ENCODE results near the gene MACC1. TPM values are rescaled to one million over a fixed set of nuclear protein-coding genes. Genes with fewer than 3 reads are reported as not detected.

Gene MACC1
- polyA plus RNA-seq, 2 donors, result 4.9 to 5.6 TPM

- H3K4me1 ChIP-seq (ENCODE audit: control insufficient read depth in 2 of 2, insufficient read depth in 2 of 2, low read length in 1 of 2), result no peaks in the 10 kb centered on the region
- H3K9me3 ChIP-seq (ENCODE audit: control insufficient read depth in 2 of 2, insufficient read depth in 1 of 2, low read depth in 1 of 2, low read length in 1 of 2), result no peaks in the 10 kb centered on the region
- no peak overlapping the region for H3K27ac ChIP-seq (ENCODE audit: low read depth in 2 of 2, low read length in 1 of 2)
- WGBS, 2 donors, result 75 to 77% methylated on average over 6 of the region's 6 CpGs
- H3K27me3 ChIP-seq (ENCODE audit: control insufficient read depth in 1 of 2, insufficient read depth in 2 of 2, low read length in 2 of 2), result no peaks in the 10 kb centered on the region
- no peak overlapping the region for H3K4me3 ChIP-seq (ENCODE audit: low read depth in 1 of 2, low read length in 2 of 2)
- peaks cover 0 to under 1% of the 10 kb centered on the region in 2 donors for H3K36me3 ChIP-seq (ENCODE audit: control insufficient read depth in 2 of 2, insufficient read depth in 2 of 2, low read length in 1 of 2)
These were observed 52.6 kb downstream of the MACC1 start for GRCh38 chr7:20164425-20165145.

GRCh38 chr7:20162665-20163064 lies 54.5 kb downstream of the MACC1 start:
- H3K4me3 ChIP-seq (ENCODE audit: low read depth in 1 of 2, low read length in 2 of 2), result no peak overlapping the region
- WGBS, 2 donors, result 85 to 89% methylated on average over 1 of the region's 1 CpG
- H3K27me3 ChIP-seq (ENCODE audit: control insufficient read depth in 1 of 2, insufficient read depth in 2 of 2, low read length in 2 of 2), result no peaks in the 10 kb centered on the region
- H3K9me3 ChIP-seq (ENCODE audit: control insufficient read depth in 2 of 2, insufficient read depth in 1 of 2, low read depth in 1 of 2, low read length in 1 of 2), result no peaks in the 10 kb centered on the region
- H3K27ac ChIP-seq (ENCODE audit: low read depth in 2 of 2, low read length in 1 of 2), result no peak overlapping the region
- H3K36me3 ChIP-seq (ENCODE audit: control insufficient read depth in 2 of 2, insufficient read depth in 2 of 2, low read length in 1 of 2), result peaks cover 0 to 3% of the 10 kb centered on the region in 2 donors
- H3K4me1 ChIP-seq (ENCODE audit: control insufficient read depth in 2 of 2, insufficient read depth in 2 of 2, low read length in 1 of 2), result no peaks in the 10 kb centered on the region

GRCh38 chr7:20159226-20159747 lies 57.9 kb downstream of the MACC1 start:
- no peaks in the 10 kb centered on the region for H3K27me3 ChIP-seq (ENCODE audit: control insufficient read depth in 1 of 2, insufficient read depth in 2 of 2, low read length in 2 of 2)
- no peak overlapping the region for H3K27ac ChIP-seq (ENCODE audit: low read depth in 2 of 2, low read length in 1 of 2)
- no peak overlapping the region for H3K4me3 ChIP-seq (ENCODE audit: low read depth in 1 of 2, low read length in 2 of 2)
- 89 to 91% methylated on average over 6 of the region's 6 CpGs for WGBS, 2 donors
- no peaks in the 10 kb centered on the region for H3K9me3 ChIP-seq (ENCODE audit: control insufficient read depth in 2 of 2, insufficient read depth in 1 of 2, low read depth in 1 of 2, low read length in 1 of 2)
- H3K36me3 ChIP-seq (ENCODE audit: control insufficient read depth in 2 of 2, insufficient read depth in 2 of 2, low read length in 1 of 2), result peaks cover 0 to 3% of the 10 kb centered on the region in 2 donors
- no peaks in the 10 kb centered on the region for H3K4me1 ChIP-seq (ENCODE audit: control insufficient read depth in 2 of 2, insufficient read depth in 2 of 2, low read length in 1 of 2)

GRCh38 chr7:20158684-20159083 lies 58.5 kb downstream of the MACC1 start:
- no peaks in the 10 kb centered on the region for H3K4me1 ChIP-seq (ENCODE audit: control insufficient read depth in 2 of 2, insufficient read depth in 2 of 2, low read length in 1 of 2)
- 15 to 58% methylated on average over 1 of the region's 1 CpG for WGBS, 2 donors
- H3K27ac ChIP-seq (ENCODE audit: low read depth in 2 of 2, low read length in 1 of 2), result no peak overlapping the region

GRCh38 chr7:20157456-20157855 lies 59.7 kb downstream of the MACC1 start:
- no peak overlapping the region for H3K27ac ChIP-seq (ENCODE audit: low read depth in 2 of 2, low read length in 1 of 2)
- no peaks in the 10 kb centered on the region for H3K27me3 ChIP-seq (ENCODE audit: control insufficient read depth in 1 of 2, insufficient read depth in 2 of 2, low read length in 2 of 2)
- no peak overlapping the region for H3K4me3 ChIP-seq (ENCODE audit: low read depth in 1 of 2, low read length in 2 of 2)
- H3K9me3 ChIP-seq (ENCODE audit: control insufficient read depth in 2 of 2, insufficient read depth in 1 of 2, low read depth in 1 of 2, low read length in 1 of 2), result no peaks in the 10 kb centered on the region
- H3K36me3 ChIP-seq (ENCODE audit: control insufficient read depth in 2 of 2, insufficient read depth in 2 of 2, low read length in 1 of 2), result peaks cover 0 to 3% of the 10 kb centered on the region in 2 donors
- 30 to 89% methylated on average over 3 of the region's 3 CpGs for WGBS, 2 donors
- H3K4me1 ChIP-seq (ENCODE audit: control insufficient read depth in 2 of 2, insufficient read depth in 2 of 2, low read length in 1 of 2), result no peaks in the 10 kb centered on the region

More at GRCh38 chr7:20158684-20159083, 58.5 kb downstream of the MACC1 start:
- Histone ChIP-seq H3K9me3 (ENCODE audit: control insufficient read depth in 2 of 2, insufficient read depth in 1 of 2, low read depth in 1 of 2, low read length in 1 of 2) (no peaks in the 10 kb centered on the region), H3K36me3 (ENCODE audit: control insufficient read depth in 2 of 2, insufficient read depth in 2 of 2, low read length in 1 of 2) (peaks cover 0 to 3% of the 10 kb centered on the region in 2 donors), H3K27me3 (ENCODE audit: control insufficient read depth in 1 of 2, insufficient read depth in 2 of 2, low read length in 2 of 2) (no peaks in the 10 kb centered on the region), H3K4me3 (ENCODE audit: low read depth in 1 of 2, low read length in 2 of 2) (no peak overlapping the region)

GRCh38 chr7:20153999-20154398 lies 63.2 kb downstream of the MACC1 start:
- no peaks in the 10 kb centered on the region for H3K36me3 ChIP-seq (ENCODE audit: control insufficient read depth in 2 of 2, insufficient read depth in 2 of 2, low read length in 1 of 2)
- no peak overlapping the region for H3K4me3 ChIP-seq (ENCODE audit: low read depth in 1 of 2, low read length in 2 of 2)
- 42 to 66% methylated on average over 5 of the region's 5 CpGs for WGBS, 2 donors
- H3K9me3 ChIP-seq (ENCODE audit: control insufficient read depth in 2 of 2, insufficient read depth in 1 of 2, low read depth in 1 of 2, low read length in 1 of 2), result no peaks in the 10 kb centered on the region
- H3K27me3 ChIP-seq (ENCODE audit: control insufficient read depth in 1 of 2, insufficient read depth in 2 of 2, low read length in 2 of 2), result no peaks in the 10 kb centered on the region
- H3K27ac ChIP-seq (ENCODE audit: low read depth in 2 of 2, low read length in 1 of 2), result no peak overlapping the region
- H3K4me1 ChIP-seq (ENCODE audit: control insufficient read depth in 2 of 2, insufficient read depth in 2 of 2, low read length in 1 of 2), result no peaks in the 10 kb centered on the region

- no peak overlapping the region for H3K27ac ChIP-seq (ENCODE audit: low read depth in 2 of 2, low read length in 1 of 2)
- H3K9me3 ChIP-seq (ENCODE audit: control insufficient read depth in 2 of 2, insufficient read depth in 1 of 2, low read depth in 1 of 2, low read length in 1 of 2), result no peaks in the 10 kb centered on the region
- no peaks in the 10 kb centered on the region for H3K36me3 ChIP-seq (ENCODE audit: control insufficient read depth in 2 of 2, insufficient read depth in 2 of 2, low read length in 1 of 2)
- no peaks in the 10 kb centered on the region for H3K4me1 ChIP-seq (ENCODE audit: control insufficient read depth in 2 of 2, insufficient read depth in 2 of 2, low read length in 1 of 2)
- H3K27me3 ChIP-seq (ENCODE audit: control insufficient read depth in 1 of 2, insufficient read depth in 2 of 2, low read length in 2 of 2), result no peaks in the 10 kb centered on the region
- WGBS, 2 donors, result 88 to 89% methylated on average over 2 of the region's 2 CpGs
- no peak overlapping the region for H3K4me3 ChIP-seq (ENCODE audit: low read depth in 1 of 2, low read length in 2 of 2)
These were observed 63.6 kb downstream of the MACC1 start for GRCh38 chr7:20153567-20153966.

- H3K27ac ChIP-seq (ENCODE audit: low read depth in 2 of 2, low read length in 1 of 2), result no peak overlapping the region
- no peaks in the 10 kb centered on the region for H3K4me1 ChIP-seq (ENCODE audit: control insufficient read depth in 2 of 2, insufficient read depth in 2 of 2, low read length in 1 of 2)
- H3K9me3 ChIP-seq (ENCODE audit: control insufficient read depth in 2 of 2, insufficient read depth in 1 of 2, low read depth in 1 of 2, low read length in 1 of 2), result no peaks in the 10 kb centered on the region
- H3K36me3 ChIP-seq (ENCODE audit: control insufficient read depth in 2 of 2, insufficient read depth in 2 of 2, low read length in 1 of 2), result no peaks in the 10 kb centered on the region
- no peak overlapping the region for H3K4me3 ChIP-seq (ENCODE audit: low read depth in 1 of 2, low read length in 2 of 2)
- H3K27me3 ChIP-seq (ENCODE audit: control insufficient read depth in 1 of 2, insufficient read depth in 2 of 2, low read length in 2 of 2), result no peaks in the 10 kb centered on the region
These were observed 64.7 kb downstream of the MACC1 start for GRCh38 chr7:20152511-20152910.

GRCh38 chr7:20151708-20152456 lies 65.3 kb downstream of the MACC1 start:
- Histone ChIP-seq H3K36me3 (ENCODE audit: control insufficient read depth in 2 of 2, insufficient read depth in 2 of 2, low read length in 1 of 2) (no peaks in the 10 kb centered on the region), H3K9me3 (ENCODE audit: control insufficient read depth in 2 of 2, insufficient read depth in 1 of 2, low read depth in 1 of 2, low read length in 1 of 2) (no peaks in the 10 kb centered on the region), H3K27me3 (ENCODE audit: control insufficient read depth in 1 of 2, insufficient read depth in 2 of 2, low read length in 2 of 2) (no peaks in the 10 kb centered on the region), H3K4me1 (ENCODE audit: control insufficient read depth in 2 of 2, insufficient read depth in 2 of 2, low read length in 1 of 2) (no peaks in the 10 kb centered on the region), H3K4me3 (ENCODE audit: low read depth in 1 of 2, low read length in 2 of 2) (no peak overlapping the region), H3K27ac (ENCODE audit: low read depth in 2 of 2, low read length in 1 of 2) (no peak overlapping the region)
- 50 to 62% methylated on average over 4 of the region's 4 CpGs for WGBS, 2 donors
